Upper lobe of left lung (tissue), 6 donors: ENCODE measurements around the gene COL8A1. TPM values are rescaled to one million over a fixed set of nuclear protein-coding genes. Genes with fewer than 3 reads are reported as not detected.

ENCODE experiments used
- ATAC-seq, 2 donors: fragments of 200-7000 bp; cut with Tn5 transposase; one replicate each; pipeline ENCODE4 v1.9.1; 2022; ENCODE audit warnings: mild to moderate bottlenecking in 2 of 2, moderate library complexity in 2 of 2; ENCODE audit not compliant: low FRiP score in 2 of 2
- DNase-seq, 2 donors: peaks; one replicate each; pipeline ENCODE4 v3.0.0-alpha.2; 2019 to 2020
- H3K27ac ChIP-seq, 4 donors: fragments of 200-600 bp; sonication (generic); one replicate each; pipeline ENCODE4 v1.5.1; 2016 to 2019
- H3K27me3 ChIP-seq, 4 donors: fragments of 200-600 bp; sonication (generic); one replicate each; pipeline ENCODE4 v1.5.1; 2017 to 2019
- H3K36me3 ChIP-seq, 4 donors: fragments of 200-600 bp; sonication (generic); one replicate each; pipeline ENCODE4 v1.5.1; 2016 to 2019
- H3K4me1 ChIP-seq, 4 donors: fragments of 200-600 bp; sonication (generic); one replicate each; pipeline ENCODE4 v1.5.1; 2018 to 2019
- H3K4me3 ChIP-seq, 4 donors: fragments of 200-600 bp; sonication (generic); one replicate each; pipeline ENCODE4 v1.5.1; 2017 to 2019; ENCODE audit warnings: mild to moderate bottlenecking in 2 of 4, moderate library complexity in 1 of 4
- H3K9me3 ChIP-seq, 4 donors: fragments of 200-600 bp; sonication (generic); one replicate each; pipeline ENCODE4 v1.5.1; 2018 to 2019
- CTCF ChIP-seq, 6 experiments: fragments of 450-650 bp in 4 of 6; fragments of 200-600 bp in 2 of 6; sonication (generic) in 2 of 6; IDR thresholded peaks; one replicate each; pipeline ENCODE4 v1.5.1; 2016 to 2019; ENCODE audit warnings: antibody characterized with exemption in 6 of 6
- EP300 ChIP-seq, 4 donors: sonication (generic); formaldehyde crosslinking; IDR thresholded peaks; one replicate each; pipeline ENCODE4 v1.5.1; 2017; ENCODE audit warnings: antibody characterized with exemption in 4 of 4, control low read depth in 2 of 4
- POLR2A ChIP-seq, 4 donors: fragments of 450-650 bp; IDR thresholded peaks; one replicate each; pipeline ENCODE4 v1.5.1; 2016 to 2017; ENCODE audit warnings: antibody characterized with exemption in 4 of 4, mild to moderate bottlenecking in 2 of 4
- POLR2AphosphoS5 ChIP-seq, 2 donors: sonication (generic); formaldehyde crosslinking; IDR thresholded peaks; one replicate each; pipeline ENCODE4 v1.5.1; 2017; ENCODE audit warnings: antibody characterized with exemption in 2 of 2
- WGBS, 2 donors: methylation state at CpG; one replicate each; pipeline ENCODE4 v1.1.5; 2017 to 2018; 5-methylcytosine and 5-hydroxymethylcytosine counted together
- total RNA-seq, 6 donors: library from RNA; depleted of rRNA in 4 of 6; stranded (reverse); fragments of >200 nt in 4 of 6; gene quantifications; one replicate each; pipeline versions ENCODE4 v1.1.0 to v1.2.1, GENCODE V29; 2016 to 2021
- donor health status: DM: no; HTN: no; CAD: no; lungs with moderate emphysema.
- donor health status: DM: no; HTN: yes; CAD: no; lungs with severe emphysema.

COL8A1 gene
- total RNA-seq, 6 donors from 2014 or later, result 22.0 to 209 (median 115) TPM

GRCh38 chr3:99644017-99644416 is 5.6 kb downstream of the COL8A1 start:
- ATAC-seq (no peak), DNase-seq (no peak)
- Histone ChIP-seq H3K27ac (peak overlapping the region in 1 of 4 donors; percentile 5), H3K4me1 (peaks cover 0 to 17% (median 6%) of the 10 kb centered on the region in 4 donors), H3K9me3 (no peaks in the 10 kb centered on the region), H3K4me3 (no peak overlapping the region), H3K36me3 (no peaks in the 10 kb centered on the region), H3K27me3 (no peaks in the 10 kb centered on the region)
- TF ChIP-seq EP300 (IDR thresholded peaks at IDR 0.05) (no peak), POLR2AphosphoS5 (IDR thresholded peaks at IDR 0.05) (no peak), POLR2A (IDR thresholded peaks at IDR 0.05) (no peak), CTCF (IDR thresholded peaks at IDR 0.05) (no peak)

- peak overlapping the region in 1 of 4 donors; percentile 72 for H3K27ac ChIP-seq
Observed at GRCh38 chr3:99644746-99645145, 6.4 kb downstream of the COL8A1 start.

GRCh38 chr3:99645277-99646106 is 7.1 kb downstream of the COL8A1 start:
- DNase-seq (no peak), ATAC-seq (peak in 1 of 2 donors; percentile 11)
- peaks cover 0 to 12% (median 6%) of the 10 kb centered on the region in 4 donors for H3K4me1 ChIP-seq
- TF ChIP-seq CTCF (IDR thresholded peaks at IDR 0.05) (peak in 4 of 6 experiments; percentile 49 to 70 (median 66)), EP300 (IDR thresholded peaks at IDR 0.05) (no peak)
- WGBS, 2 donors, result 62 to 77% methylated on average over 5 of the region's 5 CpGs
- no peak overlapping the region for H3K4me3 ChIP-seq
- no peaks in the 10 kb centered on the region for H3K36me3 ChIP-seq
- H3K27ac ChIP-seq, result peak overlapping the region in 3 of 4 donors; percentile 10 to 72 (median 64)
- H3K9me3 ChIP-seq, result no peaks in the 10 kb centered on the region
- no peaks in the 10 kb centered on the region for H3K27me3 ChIP-seq

More at GRCh38 chr3:99644746-99645145, 6.4 kb downstream of the COL8A1 start:
- Histone ChIP-seq H3K4me3 (no peak overlapping the region), H3K9me3 (no peaks in the 10 kb centered on the region), H3K4me1 (peaks cover 0 to 12% (median 6%) of the 10 kb centered on the region in 4 donors), H3K27me3 (no peaks in the 10 kb centered on the region), H3K36me3 (no peaks in the 10 kb centered on the region)
- DNase-seq (no peak), ATAC-seq (no peak)
- TF ChIP-seq POLR2AphosphoS5 (IDR thresholded peaks at IDR 0.05), result no peak
- no peak for TF ChIP-seq EP300 (IDR thresholded peaks at IDR 0.05)
- TF ChIP-seq CTCF (IDR thresholded peaks at IDR 0.05), result no peak
- no peak for TF ChIP-seq POLR2A (IDR thresholded peaks at IDR 0.05)
- WGBS, 2 donors, result 85 to 90% methylated on average over 3 of the region's 3 CpGs

DNA sequence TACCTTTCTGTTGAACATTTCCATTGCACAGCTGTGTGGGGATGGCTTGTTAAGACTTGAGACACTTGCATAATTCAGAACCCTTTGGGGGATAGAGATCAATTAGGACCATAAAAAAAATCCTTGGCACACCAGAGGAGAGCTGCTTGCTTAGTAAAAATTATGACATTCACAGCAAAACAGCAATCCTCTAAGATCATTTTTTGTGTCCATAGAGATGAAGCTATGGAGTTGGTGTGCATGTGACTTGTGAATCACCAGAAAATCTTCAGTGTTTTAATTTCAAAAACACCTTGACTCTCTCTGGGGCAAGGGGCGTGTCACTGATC is 7.7 kb downstream of the COL8A1 start:
- DNase-seq (no peak), ATAC-seq (peak in 1 of 2 donors; percentile 70)
- Histone ChIP-seq H3K4me3 (no peak overlapping the region), H3K27ac (peak overlapping the region in 3 of 4 donors; percentile 10 to 72 (median 64)), H3K9me3 (no peaks in the 10 kb centered on the region), H3K27me3 (no peaks in the 10 kb centered on the region), H3K36me3 (no peaks in the 10 kb centered on the region), H3K4me1 (peaks cover 0 to 15% (median 8%) of the 10 kb centered on the region in 4 donors)
- no peak for TF ChIP-seq POLR2AphosphoS5 (IDR thresholded peaks at IDR 0.05)
- no peak for TF ChIP-seq POLR2A (IDR thresholded peaks at IDR 0.05)
- TF ChIP-seq CTCF (IDR thresholded peaks at IDR 0.05), result no peak
- TF ChIP-seq EP300 (IDR thresholded peaks at IDR 0.05), result no peak
- WGBS, 2 donors, result 88 to 89% methylated on average over 1 of the region's 1 CpG

DNA sequence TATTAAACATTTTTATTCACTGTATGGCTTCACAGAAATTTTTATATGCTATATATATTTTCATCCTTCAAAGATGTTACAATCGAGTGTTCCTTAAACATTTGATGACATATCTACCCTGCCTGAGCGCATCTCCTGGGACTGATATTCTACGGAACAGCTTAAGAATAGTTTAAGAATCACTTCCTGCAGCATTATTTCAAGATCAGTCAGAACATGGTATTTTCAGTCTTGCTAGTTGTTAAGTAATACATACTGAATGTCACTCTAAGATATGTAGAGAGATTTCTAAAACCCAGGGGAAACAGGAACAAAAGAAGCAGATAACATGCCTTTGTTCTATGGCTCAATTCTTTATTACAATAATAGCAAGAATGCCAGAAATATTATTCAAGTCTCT is 8.7 kb downstream of the COL8A1 start:
- H3K4me1 ChIP-seq, result peaks cover 0 to 22% (median 8%) of the 10 kb centered on the region in 4 donors
- H3K27me3 ChIP-seq, result no peaks in the 10 kb centered on the region
- ATAC-seq (no peak), DNase-seq (no peak)
- WGBS, 2 donors, result 60 to 73% methylated on average over 3 of the region's 3 CpGs
- no peak overlapping the region for H3K4me3 ChIP-seq
- H3K9me3 ChIP-seq, result no peaks in the 10 kb centered on the region
- TF ChIP-seq EP300 (IDR thresholded peaks at IDR 0.05), result no peak
- TF ChIP-seq POLR2A (IDR thresholded peaks at IDR 0.05), result no peak
- TF ChIP-seq CTCF (IDR thresholded peaks at IDR 0.05), result no peak
- no peak for TF ChIP-seq POLR2AphosphoS5 (IDR thresholded peaks at IDR 0.05)
- H3K27ac ChIP-seq, result peak overlapping the region in 1 of 4 donors; percentile 23
- H3K36me3 ChIP-seq, result no peaks in the 10 kb centered on the region
